Kidney (tissue), 14 donors: ENCODE measurements around the gene KCNE4. TPM values are rescaled to one million over a fixed set of nuclear protein-coding genes. Genes with fewer than 3 reads are reported as not detected.

Source experiments
- DNase-seq, 5 donors: peaks; one replicate each; pipeline ENCODE4 v3.0.0-alpha.2; 2013 to 2020
- FAIRE-seq: peaks from 2 replicates; lab custom pipeline; 2012; peaks lifted over from hg19 to GRCh38; lab: Jason Lieb, UNC
- H3K27ac ChIP-seq, 2 donors: one replicate each; pipeline ENCODE4 v1.7.0; 2013; ENCODE audit warnings: low read depth in 2 of 2, low read length in 2 of 2, inconsistent platforms in 1 of 2
- H3K27me3 ChIP-seq: one replicate; pipeline ENCODE4 v1.7.1; 2013; ENCODE audit warnings: low read length, inconsistent platforms; ENCODE audit not compliant: control insufficient read depth, insufficient read depth
- H3K36me3 ChIP-seq, 3 donors: one replicate each; pipeline versions ENCODE4 v1.7.0 to v1.7.1; 2013; ENCODE audit warnings: low read length in 3 of 3, control low read depth in 1 of 3, inconsistent platforms in 1 of 3; ENCODE audit not compliant: insufficient read depth in 3 of 3, control insufficient read depth in 2 of 3
- H3K4me1 ChIP-seq, 3 donors: one replicate each; pipeline versions ENCODE4 v1.7.0 to v1.7.1; 2013; ENCODE audit warnings: low read length in 3 of 3, inconsistent platforms in 1 of 3, low read depth in 1 of 3; ENCODE audit not compliant: control insufficient read depth in 2 of 3, insufficient read depth in 2 of 3
- H3K4me3 ChIP-seq, 3 donors: one replicate each; pipeline versions ENCODE4 v1.7.0 to v1.8.1; 2013; ENCODE audit warnings: low read length in 3 of 3, control low read depth in 1 of 3, inconsistent platforms in 1 of 3
- H3K9ac ChIP-seq, 3 donors: one replicate each; pipeline versions ENCODE4 v1.7.0 to v1.7.1; 2013; ENCODE audit warnings: low read length in 3 of 3, control low read depth in 1 of 3, inconsistent platforms in 1 of 3
- H3K9me3 ChIP-seq, 3 donors: one replicate each; pipeline versions ENCODE4 v1.7.0 to v1.7.1; 2013; ENCODE audit warnings: low read length in 3 of 3, control low read depth in 1 of 3, inconsistent platforms in 1 of 3; ENCODE audit not compliant: control insufficient read depth in 2 of 3, insufficient read depth in 1 of 3
- CTCF ChIP-seq: IDR thresholded peaks from 3 replicates; pipeline ENCODE4 v1.5.1; 2012; ENCODE audit warnings: mild to moderate bottlenecking, moderate library complexity, borderline replicate concordance; ENCODE audit not compliant: insufficient read depth; ENCODE audit errors: extremely low read depth
- intact Hi-C: fragments of 100-400 bp; cut with DNase I; formaldehyde crosslinking; loops from one replicate; pipeline ENCODE4 v1.11.1; 2022
- polyA plus RNA-seq: library from polyadenylated mRNA; stranded (reverse); fragments of 350-450 nt; fragmentation: Illumina TruSeq; extraction: RNeasy Lipid Tissue Mini Kit (QIAGEN cat#74804); gene quantifications from one replicate; pipeline ENCODE4 v1.2.3, GENCODE V29; 2014; ENCODE audit warnings: low read depth, low replicate concordance; ENCODE audit not compliant: insufficient read depth
- total RNA-seq: library from RNA; stranded (reverse); fragmentation: NEBNext Ultra II Directional; extraction: Animal tissue kit (Norgen Biotek cat#: 25700); gene quantifications from one replicate; pipeline ENCODE4 v1.2.1, GENCODE V29; 2021
- donor health status: control.
- donor health status: control.
- donor health status: control.
- donor health status: control.
- donor health status: control.
- donor health status: DM: yes; HTN: yes; CAD: no.
- donor health status: Normal renal cell carcinoma (clear cell type).

The KCNE4 gene
- total and polyA plus RNA-seq, 2 donors from 2014 or later, result 4.0 to 4.2 TPM

DNA sequence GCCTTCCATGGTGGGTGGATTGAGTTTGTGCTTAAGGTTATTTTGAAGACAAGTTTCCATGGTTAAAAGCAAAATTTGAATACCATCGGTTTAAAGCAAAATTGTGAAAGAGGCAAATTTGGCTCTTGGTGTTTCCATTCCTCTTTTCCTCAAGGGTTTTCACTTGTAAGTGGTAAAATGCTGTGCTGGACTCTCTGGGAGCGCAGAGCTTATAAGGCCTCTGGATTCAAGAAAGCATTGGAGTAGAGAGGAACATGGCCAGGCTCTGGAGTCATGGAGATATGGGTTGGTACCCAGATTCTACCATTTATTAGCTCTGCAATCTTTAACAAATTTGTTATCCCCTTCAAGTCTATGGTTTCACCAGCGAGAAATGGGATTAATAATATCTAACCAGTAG is 17.5 kb downstream of the KCNE4 start:
- no peaks in the 10 kb centered on the region for H3K4me1 ChIP-seq
- no peaks in the 10 kb centered on the region for H3K9me3 ChIP-seq
- DNase-seq (no peak), FAIRE-seq (no peak)
- no peak overlapping the region for H3K4me3 ChIP-seq
- H3K9ac ChIP-seq, result no peak overlapping the region
- no peak for TF ChIP-seq CTCF
- intact Hi-C loops, result no loop called here
- H3K27ac ChIP-seq, result no peak overlapping the region
- no peaks in the 10 kb centered on the region for H3K36me3 ChIP-seq
- no peaks in the 10 kb centered on the region for H3K27me3 ChIP-seq

- Histone ChIP-seq H3K27me3 (no peaks in the 10 kb centered on the region), H3K9ac (no peak overlapping the region), H3K27ac (no peak overlapping the region), H3K36me3 (no peaks in the 10 kb centered on the region), H3K4me3 (no peak overlapping the region), H3K9me3 (no peaks in the 10 kb centered on the region), H3K4me1 (no peaks in the 10 kb centered on the region)
- TF ChIP-seq CTCF, result no peak
- DNase-seq (no peak), FAIRE-seq (no peak)
- intact Hi-C loops, result no loop called here
These were observed 18.0 kb downstream of the KCNE4 start for GRCh38 chr2:223069988-223070387.

DNA sequence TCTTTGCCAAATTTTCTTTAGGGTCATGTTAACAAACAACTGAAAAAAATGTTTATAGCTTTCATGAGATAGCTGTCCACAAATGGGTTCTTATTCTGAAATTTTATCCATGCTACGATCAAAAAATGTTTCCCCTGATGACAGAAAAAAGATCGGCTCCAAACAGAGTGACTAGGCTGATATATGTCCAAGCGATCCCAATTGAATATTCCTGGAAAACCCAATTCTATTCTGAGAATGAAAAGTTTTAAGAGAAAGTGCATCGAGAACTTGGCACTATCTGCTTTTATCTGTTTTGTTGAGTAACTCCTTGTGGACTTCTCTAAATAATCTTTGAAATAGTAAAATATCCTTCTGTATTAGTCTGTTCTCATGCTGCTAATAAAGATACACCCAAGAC is 19.1 kb downstream of the KCNE4 start:
- H3K27ac ChIP-seq, result no peak overlapping the region
- no peak overlapping the region for H3K4me3 ChIP-seq
- H3K9ac ChIP-seq, result no peak overlapping the region
- H3K36me3 ChIP-seq, result no peaks in the 10 kb centered on the region
- no peak for DNase-seq
- FAIRE-seq, result no peak
- H3K27me3 ChIP-seq, result no peaks in the 10 kb centered on the region
- H3K4me1 ChIP-seq, result no peaks in the 10 kb centered on the region
- TF ChIP-seq CTCF, result no peak
- intact Hi-C loops, result no loop called here
- H3K9me3 ChIP-seq, result no peaks in the 10 kb centered on the region

GRCh38 chr2:223072826-223073225 is 20.8 kb downstream of the KCNE4 start:
- no peaks in the 10 kb centered on the region for H3K36me3 ChIP-seq
- H3K27me3 ChIP-seq, result no peaks in the 10 kb centered on the region
- H3K4me3 ChIP-seq, result no peak overlapping the region
- H3K9me3 ChIP-seq, result no peaks in the 10 kb centered on the region
- TF ChIP-seq CTCF, result no peak
- intact Hi-C loops, result no loop called here
- no peak overlapping the region for H3K27ac ChIP-seq
- H3K9ac ChIP-seq, result no peak overlapping the region
- DNase-seq (no peak), FAIRE-seq (no peak)
- no peaks in the 10 kb centered on the region for H3K4me1 ChIP-seq
